Upper lobe of left lung (tissue), 4 donors: ENCODE data around the gene C17orf114.

Source experiments
- CTCF ChIP-seq, 6 experiments: fragments of 450-650 bp in 4 of 6; fragments of 200-600 bp in 2 of 6; sonication (generic) in 2 of 6; IDR thresholded peaks; one replicate each; pipeline ENCODE4 v1.5.1; 2016 to 2019; ENCODE audit warnings: antibody characterized with exemption in 6 of 6
- POLR2A ChIP-seq, 4 donors: fragments of 450-650 bp; IDR thresholded peaks; one replicate each; pipeline ENCODE4 v1.5.1; 2016 to 2017; ENCODE audit warnings: antibody characterized with exemption in 4 of 4, mild to moderate bottlenecking in 2 of 4
- POLR2AphosphoS5 ChIP-seq, 2 donors: sonication (generic); formaldehyde crosslinking; IDR thresholded peaks; one replicate each; pipeline ENCODE4 v1.5.1; 2017; ENCODE audit warnings: antibody characterized with exemption in 2 of 2

- TF ChIP-seq CTCF (IDR thresholded peaks at IDR 0.05) (no peak), POLR2AphosphoS5 (IDR thresholded peaks at IDR 0.05) (no peak), POLR2A (IDR thresholded peaks at IDR 0.05) (no peak)
Observed at GRCh38 chr17:4811471-4811870, 9.3 kb upstream of the C17orf114 start.
